Measurements from ENCODE around the gene TOMM20L. TPM values are rescaled to one million over a fixed set of nuclear protein-coding genes. Genes with fewer than 3 reads are reported as not detected.
"Not testable (repeated sequence)": the region's sequence is repeated elsewhere in the genome, so short reads cannot be mapped to it uniquely, and the experiment has no call there.

The TOMM20L gene
- total RNA-seq, 2 donors from 2014 or later: 4.0 TPM; not detected in 1

DNA sequence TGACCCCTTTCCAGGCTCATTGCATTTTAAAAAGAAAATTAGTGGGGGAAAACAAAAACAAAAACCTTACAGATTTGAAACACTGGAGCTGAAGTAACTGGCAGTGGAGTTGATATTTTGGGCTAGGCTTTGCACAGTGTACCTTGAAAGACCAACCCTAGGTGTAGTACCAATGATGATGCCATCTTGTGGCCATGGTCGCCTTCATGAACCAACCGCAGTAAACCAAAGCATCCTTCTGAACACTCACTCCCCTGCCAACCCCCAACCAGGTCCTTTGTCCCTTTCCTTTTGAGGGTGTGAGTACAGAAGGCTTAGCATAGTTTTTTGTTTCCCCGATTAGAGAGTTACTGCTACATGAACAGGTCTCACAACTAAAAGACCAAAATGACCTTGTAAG, 5.9 kb downstream of the TOMM20L start:
- Histone ChIP-seq H3K27ac (no peak overlapping the region), H3K9me3 (no peaks in the 10 kb centered on the region), H3K27me3 (replicated peaks; ENCODE audit: insufficient read depth) (no peaks in the 10 kb centered on the region), H3K36me3 (no peaks in the 10 kb centered on the region), H3K4me1 (replicated peaks) (no peaks in the 10 kb centered on the region), H3K4me3 (no peak overlapping the region)
- intact Hi-C loops (cut with DNase I): no loop called here
- no peak for DNase-seq (ENCODE audit: low spot score)
- TF ChIP-seq, protein P1, sequence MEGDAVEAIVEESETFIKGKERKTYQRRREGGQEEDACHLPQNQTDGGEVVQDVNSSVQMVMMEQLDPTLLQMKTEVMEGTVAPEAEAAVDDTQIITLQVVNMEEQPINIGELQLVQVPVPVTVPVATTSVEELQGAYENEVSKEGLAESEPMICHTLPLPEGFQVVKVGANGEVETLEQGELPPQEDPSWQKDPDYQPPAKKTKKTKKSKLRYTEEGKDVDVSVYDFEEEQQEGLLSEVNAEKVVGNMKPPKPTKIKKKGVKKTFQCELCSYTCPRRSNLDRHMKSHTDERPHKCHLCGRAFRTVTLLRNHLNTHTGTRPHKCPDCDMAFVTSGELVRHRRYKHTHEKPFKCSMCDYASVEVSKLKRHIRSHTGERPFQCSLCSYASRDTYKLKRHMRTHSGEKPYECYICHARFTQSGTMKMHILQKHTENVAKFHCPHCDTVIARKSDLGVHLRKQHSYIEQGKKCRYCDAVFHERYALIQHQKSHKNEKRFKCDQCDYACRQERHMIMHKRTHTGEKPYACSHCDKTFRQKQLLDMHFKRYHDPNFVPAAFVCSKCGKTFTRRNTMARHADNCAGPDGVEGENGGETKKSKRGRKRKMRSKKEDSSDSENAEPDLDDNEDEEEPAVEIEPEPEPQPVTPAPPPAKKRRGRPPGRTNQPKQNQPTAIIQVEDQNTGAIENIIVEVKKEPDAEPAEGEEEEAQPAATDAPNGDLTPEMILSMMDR (IDR thresholded peaks at IDR 0.05): no peak
- TF ChIP-seq POLR2AphosphoS5 (IDR thresholded peaks at IDR 0.05) (no peak), POLR2A (IDR thresholded peaks at IDR 0.05) (no peak)
- WGBS: 88% methylated on average over 3 of the region's 3 CpGs

GRCh38 chr14:58408681-58409215, 13.0 kb downstream of the TOMM20L start:
- TF ChIP-seq POLR2A (IDR thresholded peaks at IDR 0.05) (no peak), POLR2AphosphoS5 (IDR thresholded peaks at IDR 0.05) (no peak)
- TF ChIP-seq, protein P1 (IDR thresholded peaks at IDR 0.05): no peak
- 89% methylated on average over 3 of the region's 3 CpGs for WGBS
- no peaks in the 10 kb centered on the region for H3K9me3 ChIP-seq
- no peaks in the 10 kb centered on the region for H3K4me1 ChIP-seq (replicated peaks)
- no peak overlapping the region for H3K27ac ChIP-seq
- intact Hi-C loops (cut with DNase I): no loop called here
- no peak overlapping the region for H3K4me3 ChIP-seq
- peaks cover 0 to 11% of the 10 kb centered on the region in 2 donors for H3K36me3 ChIP-seq
- DNase-seq (ENCODE audit: low spot score): no peak
- H3K27me3 ChIP-seq (replicated peaks; ENCODE audit: insufficient read depth): no peaks in the 10 kb centered on the region

DNA sequence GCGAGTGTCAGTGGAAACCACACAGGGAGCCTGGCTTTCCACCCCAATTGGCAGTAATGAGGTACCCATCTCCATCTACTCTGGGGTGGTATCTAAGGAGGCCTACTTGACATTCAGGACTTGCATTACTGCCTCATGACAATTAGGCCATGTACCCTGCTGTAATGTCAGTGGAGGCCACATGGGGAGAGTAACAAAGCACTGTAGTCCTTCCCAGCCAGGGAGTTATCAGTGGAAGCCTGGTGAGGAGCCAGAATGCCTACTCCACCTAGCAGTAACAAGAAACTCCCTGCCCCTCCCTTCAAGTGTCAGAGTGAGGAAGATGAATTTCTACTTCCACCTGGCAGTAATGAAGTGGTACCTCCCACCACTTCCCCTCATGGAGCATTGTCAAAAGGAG, 19.1 kb downstream of the TOMM20L start:
- TF ChIP-seq, protein P1 (IDR thresholded peaks at IDR 0.05): no peak
- TF ChIP-seq POLR2AphosphoS5 (IDR thresholded peaks at IDR 0.05) (no peak), POLR2A (IDR thresholded peaks at IDR 0.05) (no peak)
- Histone ChIP-seq H3K27ac (no peak overlapping the region), H3K4me1 (replicated peaks) (no peaks in the 10 kb centered on the region), H3K4me3 (no peak overlapping the region), H3K9me3 (no peaks in the 10 kb centered on the region), H3K36me3 (peaks cover 0 to 10% of the 10 kb centered on the region in 2 donors), H3K27me3 (replicated peaks; ENCODE audit: insufficient read depth) (no peaks in the 10 kb centered on the region)
- 95% methylated on average over 1 of the region's 1 CpG for WGBS
- DNase-seq (ENCODE audit: low spot score): no peak
- intact Hi-C loops (cut with DNase I): no loop called here

DNA sequence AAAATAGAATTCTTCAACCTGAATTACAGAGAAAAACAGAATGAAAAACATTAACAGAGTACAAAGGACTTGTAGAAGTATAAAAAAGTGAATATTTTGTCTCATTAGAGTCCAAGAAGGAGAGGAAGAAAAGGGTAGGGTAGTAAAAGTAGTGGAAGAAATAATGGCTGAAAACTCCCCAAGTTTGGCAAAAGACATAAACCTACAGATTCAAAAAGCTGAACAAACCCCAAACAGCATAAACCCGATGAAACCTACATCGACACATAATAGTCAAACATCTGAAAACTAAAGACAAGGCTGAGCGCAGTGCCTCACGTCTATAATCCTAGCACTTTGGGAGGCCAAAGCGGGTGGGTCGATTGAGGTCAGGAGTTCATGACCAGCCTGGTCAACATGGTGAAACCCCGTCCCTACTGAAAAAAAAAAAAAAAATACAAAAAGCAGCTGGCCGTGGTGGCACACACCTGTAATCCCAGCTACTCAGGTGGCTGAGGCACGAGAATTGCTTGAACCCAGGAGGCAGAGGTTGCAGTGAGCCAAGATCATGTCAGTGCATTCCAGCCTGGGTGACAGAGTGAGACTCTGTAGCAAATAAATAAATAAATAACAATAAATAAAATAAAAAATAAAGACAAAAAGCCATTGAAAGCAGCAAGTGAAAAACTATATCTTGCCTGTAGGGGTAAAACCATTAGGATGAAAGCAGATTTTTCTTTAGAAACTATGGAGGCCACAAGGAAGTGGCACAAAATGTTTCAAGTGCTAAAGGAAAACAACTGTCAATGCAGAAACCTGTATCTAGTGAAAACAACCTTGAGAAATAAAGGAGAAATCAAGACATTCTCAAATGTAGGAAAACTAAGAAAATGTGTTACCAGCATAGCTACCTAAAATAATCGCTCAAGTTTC, 20.2 kb downstream of the TOMM20L start:
- H3K27me3 ChIP-seq (replicated peaks; ENCODE audit: insufficient read depth): no peaks in the 10 kb centered on the region

GRCh38 chr14:58416934-58417333, 21.2 kb downstream of the TOMM20L start:
- H3K9me3 ChIP-seq; DNase-seq (ENCODE audit: low spot score); H3K27ac ChIP-seq; H3K27me3 ChIP-seq (replicated peaks; ENCODE audit: insufficient read depth); H3K36me3 ChIP-seq; H3K4me3 ChIP-seq; intact Hi-C loops (cut with DNase I); H3K4me1 ChIP-seq (replicated peaks): not testable (repeated sequence)
- WGBS: 100% methylated on average over 1 of the region's 1 CpG

More for the DNA sequence above, 20.2 kb downstream of the TOMM20L start:
- DNase-seq (ENCODE audit: low spot score): no peak
- no peak for TF ChIP-seq POLR2A (IDR thresholded peaks at IDR 0.05)
- TF ChIP-seq, protein P1 (IDR thresholded peaks at IDR 0.05): no peak
- intact Hi-C loops (cut with DNase I): no loop called here
- H3K9me3 ChIP-seq: no peaks in the 10 kb centered on the region
- H3K4me3 ChIP-seq: no peak overlapping the region
- no peak overlapping the region for H3K27ac ChIP-seq
- 97% methylated on average over 10 of the region's 10 CpGs for WGBS
- no peaks in the 10 kb centered on the region for H3K4me1 ChIP-seq (replicated peaks)
- no peaks in the 10 kb centered on the region for H3K36me3 ChIP-seq
